DND-41 (cell line): Measurements from ENCODE around the gene EXOC4.
A peak's percentile ranks its signal among the peaks of the same experiment; 100 is the strongest.

Source experiments
- ATAC-seq: fragments of 200-7000 bp; cut with Tn5 transposase; 3 replicates; pipeline ENCODE4 v1.9.1; 2021; ENCODE audit warnings: low read depth; ENCODE audit not compliant: insufficient read depth
- DNase-seq: peaks from one replicate; pipeline ENCODE4 v3.0.0-alpha.2; 2020
- H2AFZ ChIP-seq: 2 replicates; pipeline ENCODE4 v1.6.0; 2012; ENCODE audit warnings: low read depth, low read length
- H3K27ac ChIP-seq: 2 replicates; pipeline ENCODE4 v1.5.1; 2012; ENCODE audit warnings: low read length, inconsistent platforms
- H3K27me3 ChIP-seq: fragments of 200-600 bp; sonication (generic); 2 replicates; pipeline ENCODE4 v1.6.0; 2012; ENCODE audit warnings: low read length, mild to moderate bottlenecking, inconsistent platforms; ENCODE audit not compliant: insufficient read depth, poor library complexity
- H3K36me3 ChIP-seq: 2 replicates; pipeline ENCODE4 v1.5.1; 2012; ENCODE audit warnings: low read length, inconsistent platforms; ENCODE audit not compliant: insufficient read depth
- H3K4me1 ChIP-seq: 2 replicates; pipeline ENCODE4 v1.5.1; 2012; ENCODE audit warnings: mild to moderate bottlenecking, low read length; ENCODE audit not compliant: insufficient read depth
- H3K4me2 ChIP-seq: 2 replicates; pipeline ENCODE4 v1.6.0; 2012; ENCODE audit warnings: mild to moderate bottlenecking, moderate library complexity, low read length, inconsistent platforms; ENCODE audit not compliant: insufficient read depth
- H3K4me3 ChIP-seq, 2 experiments: fragments of 200-600 bp in 1 of 2; shearing (Covaris generic) in 1 of 2; 2 replicates each; pipeline ENCODE4 v1.5.1; 2012 to 2016; ENCODE audit warnings: inconsistent platforms in 2 of 2, low read length in 2 of 2, mild to moderate bottlenecking in 2 of 2, low read depth in 1 of 2, moderate library complexity in 1 of 2
- H3K79me2 ChIP-seq: 2 replicates; pipeline ENCODE4 v1.6.0; 2012; ENCODE audit warnings: low read length, inconsistent platforms; ENCODE audit not compliant: insufficient read depth
- H3K9ac ChIP-seq: 2 replicates; pipeline ENCODE4 v1.6.0; 2012; ENCODE audit warnings: low read depth, mild to moderate bottlenecking, inconsistent platforms, low read length, moderate library complexity
- H3K9me3 ChIP-seq: 2 replicates; pipeline ENCODE4 v1.5.1; 2012; ENCODE audit warnings: low read length, moderate library complexity, mild to moderate bottlenecking, inconsistent platforms; ENCODE audit not compliant: insufficient read depth, severe bottlenecking
- H4K20me1 ChIP-seq: 2 replicates; pipeline ENCODE4 v1.6.0; 2012; ENCODE audit warnings: low read length; ENCODE audit not compliant: insufficient read depth
- CTCF ChIP-seq: IDR thresholded peaks from 2 replicates; pipeline ENCODE4 v1.5.1; 2012; ENCODE audit warnings: borderline replicate concordance, low read length, moderate library complexity, mild to moderate bottlenecking; ENCODE audit not compliant: poor library complexity, severe bottlenecking; ENCODE audit errors: extremely low read depth
- EZH2 ChIP-seq: IDR thresholded peaks from 3 replicates; pipeline ENCODE4 v1.6.1; 2012; ENCODE audit warnings: borderline replicate concordance, low read depth, mild to moderate bottlenecking, moderate library complexity, low read length, inconsistent platforms; ENCODE audit not compliant: severe bottlenecking

EXOC4 gene

GRCh38 chr7:133217773-133218172 is 35.1 kb upstream of the EXOC4 start:
- Histone ChIP-seq H3K4me2 (no peak overlapping the region), H4K20me1 (no peaks in the 10 kb centered on the region), H3K4me3 (no peak overlapping the region), H3K4me1 (no peaks in the 10 kb centered on the region), H3K27ac (no peak overlapping the region), H3K9me3 (no peaks in the 10 kb centered on the region), H2AFZ (no peak overlapping the region), H3K9ac (no peak overlapping the region), H3K36me3 (no peaks in the 10 kb centered on the region), H3K79me2 (no peaks in the 10 kb centered on the region), H3K27me3 (no peaks in the 10 kb centered on the region)
- DNase-seq (no peak), ATAC-seq (no peak)
- TF ChIP-seq EZH2 (no peak), CTCF (no peak)

GRCh38 chr7:133230591-133231194 is 22.2 kb upstream of the EXOC4 start:
- H3K4me3 ChIP-seq = no peak overlapping the region
- H2AFZ ChIP-seq = no peak overlapping the region
- no peak overlapping the region for H3K27ac ChIP-seq
- peak; percentile 69 for TF ChIP-seq CTCF
- TF ChIP-seq EZH2 = no peak
- DNase-seq = peak; percentile 47
- no peaks in the 10 kb centered on the region for H3K4me1 ChIP-seq
- H3K79me2 ChIP-seq = no peaks in the 10 kb centered on the region
- no peaks in the 10 kb centered on the region for H3K36me3 ChIP-seq
- H3K4me2 ChIP-seq = no peak overlapping the region
- ATAC-seq = no peak
- no peak overlapping the region for H3K9ac ChIP-seq
- H3K27me3 ChIP-seq = no peaks in the 10 kb centered on the region
- H3K9me3 ChIP-seq = no peaks in the 10 kb centered on the region
- no peaks in the 10 kb centered on the region for H4K20me1 ChIP-seq

GRCh38 chr7:133233142-133233541 is 19.7 kb upstream of the EXOC4 start:
- H3K9ac ChIP-seq = no peak overlapping the region
- H3K4me3 ChIP-seq = no peak overlapping the region
- H3K27ac ChIP-seq = no peak overlapping the region
- no peak overlapping the region for H3K4me2 ChIP-seq
- TF ChIP-seq CTCF (no peak), EZH2 (no peak)
- no peaks in the 10 kb centered on the region for H3K79me2 ChIP-seq
- no peaks in the 10 kb centered on the region for H3K4me1 ChIP-seq
- no peaks in the 10 kb centered on the region for H3K36me3 ChIP-seq
- no peak for ATAC-seq
- no peaks in the 10 kb centered on the region for H3K27me3 ChIP-seq
- no peak for DNase-seq
- no peaks in the 10 kb centered on the region for H4K20me1 ChIP-seq
- H2AFZ ChIP-seq = no peak overlapping the region; the same call in 1 of the 2 replicates
- no peaks in the 10 kb centered on the region for H3K9me3 ChIP-seq
